ENCODE measurements around the gene TEX26.

The TEX26 gene

GRCh38 chr13:30984620-30985019 is 52.2 kb downstream of the TEX26 start:
- H3K27ac ChIP-seq (ENCODE audit: low read length, poor library complexity, severe bottlenecking): no peak overlapping the region
- no peak overlapping the region for H3K9ac ChIP-seq (ENCODE audit: low read length)
- no peaks in the 10 kb centered on the region for H3K36me3 ChIP-seq (ENCODE audit: control insufficient read depth in 1 of 2, insufficient read depth in 2 of 2, low read depth in 1 of 2, low read length in 2 of 2)
- no peak for DNase-seq
- no peak overlapping the region for H3K14ac ChIP-seq (ENCODE audit: low read length in 2 of 2)
- no peak overlapping the region for H3K23ac ChIP-seq (ENCODE audit: low read length in 2 of 2)
- 100% methylated on average over 2 of the region's 4 CpGs for WGBS
- H3K27me3 ChIP-seq (ENCODE audit: control insufficient read depth in 1 of 2, insufficient read depth in 1 of 2, low read length in 2 of 2): no peaks in the 10 kb centered on the region
- no peak overlapping the region for H4K8ac ChIP-seq (ENCODE audit: low read length)
- no peak overlapping the region for H4K91ac ChIP-seq (ENCODE audit: low read length)
- H3K4me3 ChIP-seq (ENCODE audit: insufficient read depth in 1 of 2, low read depth in 1 of 2, low read length in 2 of 2): no peak overlapping the region
- no peak overlapping the region for H2AK5ac ChIP-seq (ENCODE audit: low read length, severe bottlenecking)
- no peaks in the 10 kb centered on the region for H3K9me3 ChIP-seq (ENCODE audit: control insufficient read depth, low read length)
- H3K4me1 ChIP-seq (ENCODE audit: control insufficient read depth, insufficient read depth, low read depth, low read length): no peaks in the 10 kb centered on the region
- no peak overlapping the region for H2BK12ac ChIP-seq (ENCODE audit: low read length in 2 of 2)
- no peak overlapping the region for H2AFZ ChIP-seq (ENCODE audit: low read depth, low read length)
- no peak overlapping the region for H2BK5ac ChIP-seq (ENCODE audit: low read depth, low read length, poor library complexity, severe bottlenecking)
- H3K18ac ChIP-seq (ENCODE audit: low read depth in 1 of 2, low read length in 2 of 2): no peak overlapping the region
- no peak overlapping the region for H2BK15ac ChIP-seq (ENCODE audit: low read depth, poor library complexity, severe bottlenecking)
- H2BK120ac ChIP-seq (ENCODE audit: low read depth, low read length): no peak overlapping the region
- no peaks in the 10 kb centered on the region for H3K79me1 ChIP-seq (replicated peaks; ENCODE audit: low read length, poor library complexity, severe bottlenecking)
- no peak overlapping the region for H3K4me2 ChIP-seq (ENCODE audit: low read length, poor library complexity, severe bottlenecking)
- H3K4ac ChIP-seq (ENCODE audit: low read depth in 1 of 2, low read length in 2 of 2): no peak overlapping the region

- H3K18ac ChIP-seq (ENCODE audit: low read depth in 1 of 2, low read length in 2 of 2): no peak overlapping the region
- H3K27me3 ChIP-seq (ENCODE audit: control insufficient read depth in 1 of 2, insufficient read depth in 1 of 2, low read length in 2 of 2): no peaks in the 10 kb centered on the region
- peak; percentile 77 for DNase-seq
- no peak overlapping the region for H2BK5ac ChIP-seq (ENCODE audit: low read depth, low read length, poor library complexity, severe bottlenecking)
- H3K9ac ChIP-seq (ENCODE audit: low read length): no peak overlapping the region
- H3K14ac ChIP-seq (ENCODE audit: low read length in 2 of 2): no peak overlapping the region
- H3K4me3 ChIP-seq (ENCODE audit: insufficient read depth in 1 of 2, low read depth in 1 of 2, low read length in 2 of 2): no peak overlapping the region
- no peak overlapping the region for H2BK15ac ChIP-seq (ENCODE audit: low read depth, poor library complexity, severe bottlenecking)
- no peaks in the 10 kb centered on the region for H3K36me3 ChIP-seq (ENCODE audit: control insufficient read depth in 1 of 2, insufficient read depth in 2 of 2, low read depth in 1 of 2, low read length in 2 of 2)
- WGBS: 73% methylated on average over 2 of the region's 3 CpGs
- H4K8ac ChIP-seq (ENCODE audit: low read length): no peak overlapping the region
- no peak overlapping the region for H2BK120ac ChIP-seq (ENCODE audit: low read depth, low read length)
- H3K4ac ChIP-seq (ENCODE audit: low read depth in 1 of 2, low read length in 2 of 2): no peak overlapping the region
- H3K27ac ChIP-seq (ENCODE audit: low read length, poor library complexity, severe bottlenecking): no peak overlapping the region
- no peak overlapping the region for H2AFZ ChIP-seq (ENCODE audit: low read depth, low read length)
- no peaks in the 10 kb centered on the region for H3K79me1 ChIP-seq (replicated peaks; ENCODE audit: low read length, poor library complexity, severe bottlenecking)
- no peak overlapping the region for H3K4me2 ChIP-seq (ENCODE audit: low read length, poor library complexity, severe bottlenecking)
- H2BK12ac ChIP-seq (ENCODE audit: low read length in 2 of 2): no peak overlapping the region
- H4K91ac ChIP-seq (ENCODE audit: low read length): no peak overlapping the region
- H2AK5ac ChIP-seq (ENCODE audit: low read length, severe bottlenecking): no peak overlapping the region
- no peaks in the 10 kb centered on the region for H3K4me1 ChIP-seq (ENCODE audit: control insufficient read depth, insufficient read depth, low read depth, low read length)
- no peak overlapping the region for H3K23ac ChIP-seq (ENCODE audit: low read length in 2 of 2)
- H3K9me3 ChIP-seq (ENCODE audit: control insufficient read depth, low read length): no peaks in the 10 kb centered on the region
Observed at GRCh38 chr13:30985637-30986205, 53.3 kb downstream of the TEX26 start.

GRCh38 chr13:30991184-30991583 is 58.7 kb downstream of the TEX26 start:
- Histone ChIP-seq H2BK15ac (ENCODE audit: low read depth, poor library complexity, severe bottlenecking) (no peak overlapping the region), H2BK5ac (ENCODE audit: low read depth, low read length, poor library complexity, severe bottlenecking) (no peak overlapping the region), H2BK120ac (ENCODE audit: low read depth, low read length) (no peak overlapping the region), H3K36me3 (ENCODE audit: control insufficient read depth in 1 of 2, insufficient read depth in 2 of 2, low read depth in 1 of 2, low read length in 2 of 2) (no peaks in the 10 kb centered on the region), H4K91ac (ENCODE audit: low read length) (no peak overlapping the region), H3K14ac (ENCODE audit: low read length in 2 of 2) (no peak overlapping the region), H3K27ac (ENCODE audit: low read length, poor library complexity, severe bottlenecking) (no peak overlapping the region), H2BK12ac (ENCODE audit: low read length in 2 of 2) (no peak overlapping the region), H3K4ac (ENCODE audit: low read depth in 1 of 2, low read length in 2 of 2) (no peak overlapping the region), H3K4me2 (ENCODE audit: low read length, poor library complexity, severe bottlenecking) (no peak overlapping the region), H3K4me1 (ENCODE audit: control insufficient read depth, insufficient read depth, low read depth, low read length) (no peaks in the 10 kb centered on the region), H3K27me3 (ENCODE audit: control insufficient read depth in 1 of 2, insufficient read depth in 1 of 2, low read length in 2 of 2) (peaks cover 0 to 14% of the 10 kb centered on the region in 2 experiments), H2AK5ac (ENCODE audit: low read length, severe bottlenecking) (no peak overlapping the region), H2AFZ (ENCODE audit: low read depth, low read length) (no peak overlapping the region), H3K23ac (ENCODE audit: low read length in 2 of 2) (no peak overlapping the region), H3K4me3 (ENCODE audit: insufficient read depth in 1 of 2, low read depth in 1 of 2, low read length in 2 of 2) (no peak overlapping the region), H3K9me3 (ENCODE audit: control insufficient read depth, low read length) (no peaks in the 10 kb centered on the region), H3K79me1 (replicated peaks; ENCODE audit: low read length, poor library complexity, severe bottlenecking) (no peaks in the 10 kb centered on the region), H3K18ac (ENCODE audit: low read depth in 1 of 2, low read length in 2 of 2) (no peak overlapping the region), H4K8ac (ENCODE audit: low read length) (no peak overlapping the region), H3K9ac (ENCODE audit: low read length) (no peak overlapping the region)
- DNase-seq: no peak
- 92% methylated on average over 8 of the region's 8 CpGs for WGBS

- no peak overlapping the region for H2AK5ac ChIP-seq (ENCODE audit: low read length, severe bottlenecking)
- no CpG with 5 or more reads among the region's 7 CpGs for WGBS
- H4K8ac ChIP-seq (ENCODE audit: low read length): no peak overlapping the region
- no peaks in the 10 kb centered on the region for H3K9me3 ChIP-seq (ENCODE audit: control insufficient read depth, low read length)
- H3K27ac ChIP-seq (ENCODE audit: low read length, poor library complexity, severe bottlenecking): no peak overlapping the region
- H2AFZ ChIP-seq (ENCODE audit: low read depth, low read length): no peak overlapping the region
- H3K4me1 ChIP-seq (ENCODE audit: control insufficient read depth, insufficient read depth, low read depth, low read length): no peaks in the 10 kb centered on the region
- H3K9ac ChIP-seq (ENCODE audit: low read length): no peak overlapping the region
- no peak overlapping the region for H3K23ac ChIP-seq (ENCODE audit: low read length in 2 of 2)
- no peaks in the 10 kb centered on the region for H3K36me3 ChIP-seq (ENCODE audit: control insufficient read depth in 1 of 2, insufficient read depth in 2 of 2, low read depth in 1 of 2, low read length in 2 of 2)
- no peak overlapping the region for H3K4me3 ChIP-seq (ENCODE audit: insufficient read depth in 1 of 2, low read depth in 1 of 2, low read length in 2 of 2)
- H2BK120ac ChIP-seq (ENCODE audit: low read depth, low read length): no peak overlapping the region
- no peaks in the 10 kb centered on the region for H3K79me1 ChIP-seq (replicated peaks; ENCODE audit: low read length, poor library complexity, severe bottlenecking)
- H3K27me3 ChIP-seq (ENCODE audit: control insufficient read depth in 1 of 2, insufficient read depth in 1 of 2, low read length in 2 of 2): peaks cover 0 to 15% of the 10 kb centered on the region in 2 experiments
- H3K4me2 ChIP-seq (ENCODE audit: low read length, poor library complexity, severe bottlenecking): no peak overlapping the region
- H2BK15ac ChIP-seq (ENCODE audit: low read depth, poor library complexity, severe bottlenecking): no peak overlapping the region
- no peak overlapping the region for H2BK12ac ChIP-seq (ENCODE audit: low read length in 2 of 2)
- no peak overlapping the region for H3K4ac ChIP-seq (ENCODE audit: low read depth in 1 of 2, low read length in 2 of 2)
- H3K18ac ChIP-seq (ENCODE audit: low read depth in 1 of 2, low read length in 2 of 2): no peak overlapping the region
- H2BK5ac ChIP-seq (ENCODE audit: low read depth, low read length, poor library complexity, severe bottlenecking): no peak overlapping the region
- no peak for DNase-seq
- H3K14ac ChIP-seq (ENCODE audit: low read length in 2 of 2): no peak overlapping the region
- no peak overlapping the region for H4K91ac ChIP-seq (ENCODE audit: low read length)
Observed at GRCh38 chr13:30991922-30992321, 59.5 kb downstream of the TEX26 start.
